WTC11 (cell line): ENCODE results near the gene BICDL2.

Experiments
- E2F5 ChIP-seq: sonication (generic); formaldehyde crosslinking; IDR thresholded peaks from 2 replicates; pipeline ENCODE4 v1.8.1; 2022; ENCODE audit warnings: mild to moderate bottlenecking, moderate library complexity, missing genetic modification reagents
- NR1H2 ChIP-seq: sonication (generic); formaldehyde crosslinking; IDR thresholded peaks from 2 replicates; pipeline ENCODE4 v1.9.0; 2021; ENCODE audit warnings: mild to moderate bottlenecking, moderate library complexity, missing genetic modification reagents
- NR2C2 ChIP-seq: sonication (generic); formaldehyde crosslinking; IDR thresholded peaks from 2 replicates; pipeline ENCODE4 v1.8.0; 2022; ENCODE audit warnings: mild to moderate bottlenecking, missing genetic modification reagents
- RORB ChIP-seq: fragments of 250-450 bp; sonication (Bioruptor Pico); IDR thresholded peaks from 2 replicates; pipeline ENCODE4 v1.9.0; 2021; ENCODE audit warnings: mild to moderate bottlenecking
- TEAD4 ChIP-seq: sonication (generic); formaldehyde crosslinking; IDR thresholded peaks from 2 replicates; pipeline ENCODE4 v1.8.0; 2022; ENCODE audit warnings: mild to moderate bottlenecking, missing genetic modification reagents
- ZNF232 ChIP-seq: sonication (generic); formaldehyde crosslinking; IDR thresholded peaks from 2 replicates; pipeline ENCODE4 v1.8.0; 2022; ENCODE audit warnings: mild to moderate bottlenecking, missing genetic modification reagents
- TF ChIP-seq, protein P1 (sequence below): fragments of 200-600 bp; IDR thresholded peaks from 2 replicates; pipeline ENCODE4 v1.8.0; 2022; ENCODE audit warnings: antibody characterized with exemption
- TF ChIP-seq, protein P2 (sequence below): sonication (generic); formaldehyde crosslinking; IDR thresholded peaks from 2 replicates; pipeline ENCODE4 v1.8.0; 2022; ENCODE audit warnings: mild to moderate bottlenecking, missing genetic modification reagents
- TF ChIP-seq, protein P3 (sequence below): sonication (generic); formaldehyde crosslinking; IDR thresholded peaks from 2 replicates; pipeline ENCODE4 v1.8.1; 2022; ENCODE audit warnings: low read depth, missing genetic modification reagents, borderline replicate concordance
- TF ChIP-seq, protein P4 (sequence below): sonication (generic); formaldehyde crosslinking; conservative IDR thresholded peaks from 2 replicates; pipeline ENCODE4 v1.8.1; 2023; ENCODE audit warnings: mild to moderate bottlenecking, low read depth, missing genetic modification reagents, moderate library complexity

DNA sequence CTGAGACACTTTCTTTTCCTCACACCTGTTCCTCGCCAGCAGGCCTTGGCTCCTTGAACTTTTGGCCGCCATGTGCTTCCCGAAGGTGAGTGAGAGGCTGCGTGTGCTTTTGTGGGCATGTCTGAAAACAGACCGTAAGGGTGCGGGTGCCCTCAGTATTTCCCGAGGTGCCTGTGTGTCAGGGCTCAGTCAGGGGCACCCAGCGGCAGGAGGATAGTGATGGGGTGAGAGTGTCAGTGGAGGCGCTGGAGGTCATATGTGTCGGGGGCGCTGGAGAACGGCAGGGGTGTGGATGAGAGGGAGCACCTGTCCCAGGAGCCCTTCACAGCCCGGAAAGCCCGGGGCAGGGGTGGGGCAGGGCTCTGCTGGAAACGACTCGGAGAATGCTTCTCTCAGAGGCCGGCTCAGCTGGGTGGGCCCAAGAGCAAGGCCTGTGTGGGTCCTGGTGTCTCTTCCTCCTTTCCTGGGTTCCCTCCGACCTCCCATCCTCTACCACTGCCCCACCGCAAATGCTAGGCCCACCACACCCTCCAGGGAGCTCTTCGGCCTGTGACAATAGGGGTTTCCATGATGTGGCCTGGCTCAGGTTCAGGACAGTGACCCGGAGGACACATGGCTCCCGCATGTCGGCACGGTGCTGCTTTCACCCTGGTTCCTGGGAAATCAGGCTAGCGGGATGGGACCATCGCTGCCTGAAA, 29.1 kb upstream of the BICDL2 start:
- TF ChIP-seq, protein P1, sequence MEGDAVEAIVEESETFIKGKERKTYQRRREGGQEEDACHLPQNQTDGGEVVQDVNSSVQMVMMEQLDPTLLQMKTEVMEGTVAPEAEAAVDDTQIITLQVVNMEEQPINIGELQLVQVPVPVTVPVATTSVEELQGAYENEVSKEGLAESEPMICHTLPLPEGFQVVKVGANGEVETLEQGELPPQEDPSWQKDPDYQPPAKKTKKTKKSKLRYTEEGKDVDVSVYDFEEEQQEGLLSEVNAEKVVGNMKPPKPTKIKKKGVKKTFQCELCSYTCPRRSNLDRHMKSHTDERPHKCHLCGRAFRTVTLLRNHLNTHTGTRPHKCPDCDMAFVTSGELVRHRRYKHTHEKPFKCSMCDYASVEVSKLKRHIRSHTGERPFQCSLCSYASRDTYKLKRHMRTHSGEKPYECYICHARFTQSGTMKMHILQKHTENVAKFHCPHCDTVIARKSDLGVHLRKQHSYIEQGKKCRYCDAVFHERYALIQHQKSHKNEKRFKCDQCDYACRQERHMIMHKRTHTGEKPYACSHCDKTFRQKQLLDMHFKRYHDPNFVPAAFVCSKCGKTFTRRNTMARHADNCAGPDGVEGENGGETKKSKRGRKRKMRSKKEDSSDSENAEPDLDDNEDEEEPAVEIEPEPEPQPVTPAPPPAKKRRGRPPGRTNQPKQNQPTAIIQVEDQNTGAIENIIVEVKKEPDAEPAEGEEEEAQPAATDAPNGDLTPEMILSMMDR = no peak
- TF ChIP-seq NR2C2 (no peak), E2F5 (CRISPR knock-in tag) (no peak), ZNF232 (CRISPR knock-in tag) (no peak), RORB (CRISPR knock-in tag) (no peak), TEAD4 (CRISPR knock-in tag) (no peak), NR1H2 (no peak)
- TF ChIP-seq, protein P2, sequence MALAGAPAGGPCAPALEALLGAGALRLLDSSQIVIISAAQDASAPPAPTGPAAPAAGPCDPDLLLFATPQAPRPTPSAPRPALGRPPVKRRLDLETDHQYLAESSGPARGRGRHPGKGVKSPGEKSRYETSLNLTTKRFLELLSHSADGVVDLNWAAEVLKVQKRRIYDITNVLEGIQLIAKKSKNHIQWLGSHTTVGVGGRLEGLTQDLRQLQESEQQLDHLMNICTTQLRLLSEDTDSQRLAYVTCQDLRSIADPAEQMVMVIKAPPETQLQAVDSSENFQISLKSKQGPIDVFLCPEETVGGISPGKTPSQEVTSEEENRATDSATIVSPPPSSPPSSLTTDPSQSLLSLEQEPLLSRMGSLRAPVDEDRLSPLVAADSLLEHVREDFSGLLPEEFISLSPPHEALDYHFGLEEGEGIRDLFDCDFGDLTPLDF = no peak
- TF ChIP-seq, protein P3, sequence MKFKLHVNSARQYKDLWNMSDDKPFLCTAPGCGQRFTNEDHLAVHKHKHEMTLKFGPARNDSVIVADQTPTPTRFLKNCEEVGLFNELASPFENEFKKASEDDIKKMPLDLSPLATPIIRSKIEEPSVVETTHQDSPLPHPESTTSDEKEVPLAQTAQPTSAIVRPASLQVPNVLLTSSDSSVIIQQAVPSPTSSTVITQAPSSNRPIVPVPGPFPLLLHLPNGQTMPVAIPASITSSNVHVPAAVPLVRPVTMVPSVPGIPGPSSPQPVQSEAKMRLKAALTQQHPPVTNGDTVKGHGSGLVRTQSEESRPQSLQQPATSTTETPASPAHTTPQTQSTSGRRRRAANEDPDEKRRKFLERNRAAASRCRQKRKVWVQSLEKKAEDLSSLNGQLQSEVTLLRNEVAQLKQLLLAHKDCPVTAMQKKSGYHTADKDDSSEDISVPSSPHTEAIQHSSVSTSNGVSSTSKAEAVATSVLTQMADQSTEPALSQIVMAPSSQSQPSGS (CRISPR knock-in tag) = no peak
- TF ChIP-seq, protein P4, sequence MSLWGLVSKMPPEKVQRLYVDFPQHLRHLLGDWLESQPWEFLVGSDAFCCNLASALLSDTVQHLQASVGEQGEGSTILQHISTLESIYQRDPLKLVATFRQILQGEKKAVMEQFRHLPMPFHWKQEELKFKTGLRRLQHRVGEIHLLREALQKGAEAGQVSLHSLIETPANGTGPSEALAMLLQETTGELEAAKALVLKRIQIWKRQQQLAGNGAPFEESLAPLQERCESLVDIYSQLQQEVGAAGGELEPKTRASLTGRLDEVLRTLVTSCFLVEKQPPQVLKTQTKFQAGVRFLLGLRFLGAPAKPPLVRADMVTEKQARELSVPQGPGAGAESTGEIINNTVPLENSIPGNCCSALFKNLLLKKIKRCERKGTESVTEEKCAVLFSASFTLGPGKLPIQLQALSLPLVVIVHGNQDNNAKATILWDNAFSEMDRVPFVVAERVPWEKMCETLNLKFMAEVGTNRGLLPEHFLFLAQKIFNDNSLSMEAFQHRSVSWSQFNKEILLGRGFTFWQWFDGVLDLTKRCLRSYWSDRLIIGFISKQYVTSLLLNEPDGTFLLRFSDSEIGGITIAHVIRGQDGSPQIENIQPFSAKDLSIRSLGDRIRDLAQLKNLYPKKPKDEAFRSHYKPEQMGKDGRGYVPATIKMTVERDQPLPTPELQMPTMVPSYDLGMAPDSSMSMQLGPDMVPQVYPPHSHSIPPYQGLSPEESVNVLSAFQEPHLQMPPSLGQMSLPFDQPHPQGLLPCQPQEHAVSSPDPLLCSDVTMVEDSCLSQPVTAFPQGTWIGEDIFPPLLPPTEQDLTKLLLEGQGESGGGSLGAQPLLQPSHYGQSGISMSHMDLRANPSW = no peak
